IMR-90 (cell line): ENCODE measurements around the gene SMYD1.

Experiments used
- BHLHE40 ChIP-seq: fragments of 150-350 bp; IDR thresholded peaks from 2 replicates; pipeline ENCODE4 v1.6.1; 2016; ENCODE audit warnings: mild to moderate bottlenecking, low read depth, low read length
- CEBPB ChIP-seq: IDR thresholded peaks from 2 replicates; pipeline ENCODE4 v1.6.1; 2012; ENCODE audit warnings: low read depth, low read length, improper control_type of control experiment
- CHD1 ChIP-seq: IDR thresholded peaks from 2 replicates; pipeline ENCODE4 v1.6.1; 2012; ENCODE audit warnings: low read depth, low read length, improper control_type of control experiment
- FOS ChIP-seq: fragments of 150-350 bp; IDR thresholded peaks from 2 replicates; pipeline ENCODE4 v1.6.1; 2016; ENCODE audit warnings: low read depth, low read length
- MAFK ChIP-seq: IDR thresholded peaks from 2 replicates; pipeline ENCODE4 v1.6.1; 2012; ENCODE audit warnings: low read depth, low read length, improper control_type of control experiment
- POLR2A ChIP-seq: IDR thresholded peaks from 2 replicates; pipeline ENCODE4 v1.6.1; 2012; ENCODE audit warnings: mild to moderate bottlenecking, low read depth, low read length
- RAD21 ChIP-seq: IDR thresholded peaks from 2 replicates; pipeline ENCODE4 v1.6.1; 2012; ENCODE audit warnings: low read length, improper control_type of control experiment
- SMC3 ChIP-seq: fragments of 150-350 bp; IDR thresholded peaks from 2 replicates; pipeline ENCODE4 v1.6.1; 2016; ENCODE audit warnings: low read depth, mild to moderate bottlenecking, antibody characterized with exemption, low read length, moderate library complexity
- TF ChIP-seq, protein P1 (sequence below): conservative IDR thresholded peaks from 2 replicates; pipeline ENCODE4 v1.5.1; 2012; ENCODE audit warnings: mild to moderate bottlenecking, low read depth, low read length, improper control_type of control experiment
- TF ChIP-seq, protein P2 (sequence below): fragments of 150-350 bp; IDR thresholded peaks from 2 replicates; pipeline ENCODE4 v1.6.1; 2017; ENCODE audit warnings: mild to moderate bottlenecking, antibody characterized with exemption, low read length, low read depth

DNA sequence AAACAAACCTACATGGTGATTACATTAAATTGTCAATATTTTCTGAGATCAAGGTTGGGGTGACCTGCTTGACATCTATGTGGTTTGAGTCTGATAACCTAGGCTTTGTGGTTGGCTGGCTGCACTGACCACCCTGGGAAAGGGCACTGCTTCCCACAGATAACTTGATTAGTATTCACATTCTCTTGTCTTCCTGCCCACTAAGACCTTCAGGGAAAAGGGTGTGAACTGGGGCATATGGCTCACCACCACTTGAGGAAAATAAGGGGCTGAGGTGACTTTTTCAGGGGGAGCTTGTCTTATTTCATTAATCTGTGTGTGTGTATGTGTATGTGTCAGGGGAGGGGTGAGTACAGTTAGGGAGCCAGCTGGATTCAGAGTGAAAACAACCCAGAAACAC, 1.5 kb downstream of the SMYD1 start:
- TF ChIP-seq, protein P1, sequence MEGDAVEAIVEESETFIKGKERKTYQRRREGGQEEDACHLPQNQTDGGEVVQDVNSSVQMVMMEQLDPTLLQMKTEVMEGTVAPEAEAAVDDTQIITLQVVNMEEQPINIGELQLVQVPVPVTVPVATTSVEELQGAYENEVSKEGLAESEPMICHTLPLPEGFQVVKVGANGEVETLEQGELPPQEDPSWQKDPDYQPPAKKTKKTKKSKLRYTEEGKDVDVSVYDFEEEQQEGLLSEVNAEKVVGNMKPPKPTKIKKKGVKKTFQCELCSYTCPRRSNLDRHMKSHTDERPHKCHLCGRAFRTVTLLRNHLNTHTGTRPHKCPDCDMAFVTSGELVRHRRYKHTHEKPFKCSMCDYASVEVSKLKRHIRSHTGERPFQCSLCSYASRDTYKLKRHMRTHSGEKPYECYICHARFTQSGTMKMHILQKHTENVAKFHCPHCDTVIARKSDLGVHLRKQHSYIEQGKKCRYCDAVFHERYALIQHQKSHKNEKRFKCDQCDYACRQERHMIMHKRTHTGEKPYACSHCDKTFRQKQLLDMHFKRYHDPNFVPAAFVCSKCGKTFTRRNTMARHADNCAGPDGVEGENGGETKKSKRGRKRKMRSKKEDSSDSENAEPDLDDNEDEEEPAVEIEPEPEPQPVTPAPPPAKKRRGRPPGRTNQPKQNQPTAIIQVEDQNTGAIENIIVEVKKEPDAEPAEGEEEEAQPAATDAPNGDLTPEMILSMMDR, result no peak
- TF ChIP-seq SMC3 (no peak), BHLHE40 (no peak), CHD1 (no peak), POLR2A (no peak), CEBPB (no peak), RAD21 (no peak), MAFK (no peak), FOS (no peak)
- TF ChIP-seq, protein P2, sequence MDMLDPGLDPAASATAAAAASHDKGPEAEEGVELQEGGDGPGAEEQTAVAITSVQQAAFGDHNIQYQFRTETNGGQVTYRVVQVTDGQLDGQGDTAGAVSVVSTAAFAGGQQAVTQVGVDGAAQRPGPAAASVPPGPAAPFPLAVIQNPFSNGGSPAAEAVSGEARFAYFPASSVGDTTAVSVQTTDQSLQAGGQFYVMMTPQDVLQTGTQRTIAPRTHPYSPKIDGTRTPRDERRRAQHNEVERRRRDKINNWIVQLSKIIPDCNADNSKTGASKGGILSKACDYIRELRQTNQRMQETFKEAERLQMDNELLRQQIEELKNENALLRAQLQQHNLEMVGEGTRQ, result no peak
